GM12892 (cell line): ENCODE results near the gene USP44.

Experiments used
- POLR2A ChIP-seq: IDR thresholded peaks from 2 replicates; pipeline ENCODE4 v1.6.1; 2011; ENCODE audit warnings: low read depth, low read length, control low read depth
- POLR2AphosphoS5 ChIP-seq: IDR thresholded peaks from 2 replicates; pipeline ENCODE4 v1.6.1; 2011; ENCODE audit warnings: low read depth, low read length, control low read depth
- TAF1 ChIP-seq: IDR thresholded peaks from 2 replicates; pipeline ENCODE4 v1.6.1; 2011; ENCODE audit warnings: low read depth, mild to moderate bottlenecking, control low read depth, low read length, borderline replicate concordance

DNA sequence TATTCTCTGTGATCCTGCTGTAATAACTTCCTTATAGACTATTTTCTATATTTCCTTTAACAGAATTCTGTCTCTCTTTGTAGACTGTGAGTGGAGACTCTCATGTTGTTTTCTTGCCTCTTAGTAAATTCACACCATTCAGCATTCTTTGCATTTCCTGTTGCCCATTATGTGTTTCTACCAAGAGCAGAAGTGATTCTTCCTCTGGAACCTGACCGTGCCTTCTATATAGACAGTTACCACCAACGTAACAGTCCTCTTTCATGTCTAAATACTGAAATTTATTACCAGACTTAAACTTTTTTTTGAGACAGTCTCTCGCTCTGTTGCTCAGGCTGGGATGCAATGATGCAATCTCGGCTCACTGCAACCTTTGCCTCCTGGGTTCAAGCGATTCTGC lies 46.2 kb downstream of the USP44 start:
- TF ChIP-seq POLR2A = no peak
- no peak for TF ChIP-seq POLR2AphosphoS5
- TF ChIP-seq TAF1 = no peak
